NB4 (cell line): Measurements from ENCODE around the gene OTOF.

Experiments
- TF ChIP-seq, protein P1 (sequence below): IDR thresholded peaks from one replicate; pipeline ENCODE4 v1.5.1; 2012; ENCODE audit warnings: low read depth, low read length
- TF ChIP-seq, protein P2 (sequence below): IDR thresholded peaks from 2 replicates; pipeline ENCODE4 v1.6.1; 2011; ENCODE audit warnings: low read depth, low read length

- TF ChIP-seq, protein P1, sequence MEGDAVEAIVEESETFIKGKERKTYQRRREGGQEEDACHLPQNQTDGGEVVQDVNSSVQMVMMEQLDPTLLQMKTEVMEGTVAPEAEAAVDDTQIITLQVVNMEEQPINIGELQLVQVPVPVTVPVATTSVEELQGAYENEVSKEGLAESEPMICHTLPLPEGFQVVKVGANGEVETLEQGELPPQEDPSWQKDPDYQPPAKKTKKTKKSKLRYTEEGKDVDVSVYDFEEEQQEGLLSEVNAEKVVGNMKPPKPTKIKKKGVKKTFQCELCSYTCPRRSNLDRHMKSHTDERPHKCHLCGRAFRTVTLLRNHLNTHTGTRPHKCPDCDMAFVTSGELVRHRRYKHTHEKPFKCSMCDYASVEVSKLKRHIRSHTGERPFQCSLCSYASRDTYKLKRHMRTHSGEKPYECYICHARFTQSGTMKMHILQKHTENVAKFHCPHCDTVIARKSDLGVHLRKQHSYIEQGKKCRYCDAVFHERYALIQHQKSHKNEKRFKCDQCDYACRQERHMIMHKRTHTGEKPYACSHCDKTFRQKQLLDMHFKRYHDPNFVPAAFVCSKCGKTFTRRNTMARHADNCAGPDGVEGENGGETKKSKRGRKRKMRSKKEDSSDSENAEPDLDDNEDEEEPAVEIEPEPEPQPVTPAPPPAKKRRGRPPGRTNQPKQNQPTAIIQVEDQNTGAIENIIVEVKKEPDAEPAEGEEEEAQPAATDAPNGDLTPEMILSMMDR, result no peak
- TF ChIP-seq, protein P2, sequence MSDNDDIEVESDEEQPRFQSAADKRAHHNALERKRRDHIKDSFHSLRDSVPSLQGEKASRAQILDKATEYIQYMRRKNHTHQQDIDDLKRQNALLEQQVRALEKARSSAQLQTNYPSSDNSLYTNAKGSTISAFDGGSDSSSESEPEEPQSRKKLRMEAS, result no peak
These were observed 48.2 kb upstream of the OTOF start for GRCh38 chr2:26526105-26526504.
